ACC112 (cell line): ENCODE measurements around the gene IL1R1.

Experiments
- H2AFZ ChIP-seq: fragments of 200-600 bp; sonication (generic); one replicate; pipeline ENCODE4 v1.6.0; 2017; ENCODE audit warnings: antibody characterized with exemption, low read length; ENCODE audit not compliant: unreplicated experiment
- H3K27ac ChIP-seq: fragments of 200-600 bp; sonication (generic); 2 replicates; pipeline ENCODE4 v1.5.1; 2014; ENCODE audit warnings: low read depth, mild to moderate bottlenecking, antibody characterized with exemption, low read length, moderate library complexity
- H3K27me3 ChIP-seq: fragments of 200-600 bp; sonication (generic); 2 replicates; pipeline ENCODE4 v1.6.1; 2014; ENCODE audit warnings: mild to moderate bottlenecking, antibody characterized with exemption, low read length, moderate library complexity, mixed read lengths; ENCODE audit not compliant: insufficient read depth
- H3K36me3 ChIP-seq: fragments of 200-600 bp; sonication (generic); 2 replicates; pipeline ENCODE4 v1.6.1; 2016; ENCODE audit warnings: mild to moderate bottlenecking, antibody characterized with exemption, low read length, moderate library complexity, mixed read lengths; ENCODE audit not compliant: insufficient read depth
- H3K4me1 ChIP-seq: fragments of 200-600 bp; sonication (generic); one replicate; pipeline ENCODE4 v1.6.1; 2016; ENCODE audit warnings: low read length, mixed read lengths; ENCODE audit not compliant: insufficient read depth, unreplicated experiment, control insufficient read depth
- H3K4me3 ChIP-seq: fragments of 200-600 bp; sonication (generic); 2 replicates; pipeline ENCODE4 v1.5.1; 2014; ENCODE audit warnings: mild to moderate bottlenecking, low read depth, low read length
- H3K79me2 ChIP-seq: fragments of 200-600 bp; sonication (generic); one replicate; pipeline ENCODE4 v1.6.0; 2016; ENCODE audit warnings: low read length; ENCODE audit not compliant: control insufficient read depth, unreplicated experiment, insufficient read depth

Gene IL1R1

DNA sequence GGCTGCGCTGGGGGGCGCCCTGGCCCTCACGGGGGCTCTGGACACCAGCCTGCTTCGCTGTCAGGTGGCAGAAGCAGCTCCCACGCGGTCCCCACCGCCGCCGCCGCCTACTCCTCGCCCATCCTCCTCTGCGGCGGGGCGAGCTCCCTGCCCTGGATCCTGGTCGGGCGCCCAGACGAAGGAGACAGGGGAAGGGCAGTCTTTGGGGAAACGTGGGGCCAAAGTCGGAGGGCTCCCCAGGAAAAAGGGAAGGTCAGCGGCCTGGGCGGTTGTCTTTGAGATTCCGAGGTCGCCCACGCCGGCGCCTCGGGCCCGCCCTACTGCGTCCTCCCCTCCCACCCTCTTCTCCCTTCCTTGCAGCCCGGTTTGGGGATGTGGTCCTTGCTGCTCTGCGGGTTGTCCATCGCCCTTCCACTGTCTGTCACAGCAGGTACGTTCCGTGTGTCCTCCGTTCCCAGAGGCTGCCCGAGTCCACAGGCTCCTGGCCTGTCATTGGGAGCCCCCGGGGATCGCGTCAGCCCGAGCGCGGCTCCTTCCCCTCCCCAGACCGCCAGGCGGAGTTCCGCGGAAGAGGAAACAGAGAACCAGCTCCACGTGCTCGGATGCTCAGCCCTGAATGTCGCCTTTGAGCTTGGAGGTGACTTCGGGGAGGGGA lies 45.1 kb downstream of the IL1R1 start:
- Histone ChIP-seq H3K4me1 (peaks cover 55% of the 10 kb centered on the region), H3K36me3 (0 out of 2 replicates have a peak, but pooled peaks cover 6% of the 10 kb centered on the region), H3K79me2 (peaks cover 12% of the 10 kb centered on the region), H3K27me3 (no peaks in the 10 kb centered on the region), H3K27ac (peak overlapping the region; percentile 81), H3K4me3 (peak overlapping the region; percentile 90), H2AFZ (peak overlapping the region; percentile 53)

- Histone ChIP-seq H3K4me3 (no peak overlapping the region), H3K79me2 (peaks cover 27% of the 10 kb centered on the region), H3K27me3 (no peaks in the 10 kb centered on the region), H3K4me1 (peaks cover 49% of the 10 kb centered on the region), H3K27ac (no peak overlapping the region), H2AFZ (no peak overlapping the region), H3K36me3 (peaks cover 6% of the 10 kb centered on the region; the same call in 1 of the 2 replicates)
Observed at GRCh38 chr2:102190430-102191107, 48.0 kb downstream of the IL1R1 start.

- Histone ChIP-seq H3K4me1 (peaks cover 40% of the 10 kb centered on the region), H3K4me3 (no peak overlapping the region), H3K27ac (peak overlapping the region; percentile 25), H3K27me3 (no peaks in the 10 kb centered on the region), H3K36me3 (peaks cover 11% of the 10 kb centered on the region), H3K79me2 (peaks cover 27% of the 10 kb centered on the region), H2AFZ (no peak overlapping the region)
Observed at GRCh38 chr2:102191501-102191900, 49.0 kb downstream of the IL1R1 start.

- peaks cover 27% of the 10 kb centered on the region for H3K79me2 ChIP-seq
- H3K27ac ChIP-seq: peak overlapping the region; percentile 65
- H3K36me3 ChIP-seq: peaks cover 22% of the 10 kb centered on the region
- no peaks in the 10 kb centered on the region for H3K27me3 ChIP-seq
- H3K4me1 ChIP-seq: peaks cover 34% of the 10 kb centered on the region
- H2AFZ ChIP-seq: no peak overlapping the region
- H3K4me3 ChIP-seq: no peak overlapping the region
Observed at GRCh38 chr2:102193074-102193473, 50.5 kb downstream of the IL1R1 start.

DNA sequence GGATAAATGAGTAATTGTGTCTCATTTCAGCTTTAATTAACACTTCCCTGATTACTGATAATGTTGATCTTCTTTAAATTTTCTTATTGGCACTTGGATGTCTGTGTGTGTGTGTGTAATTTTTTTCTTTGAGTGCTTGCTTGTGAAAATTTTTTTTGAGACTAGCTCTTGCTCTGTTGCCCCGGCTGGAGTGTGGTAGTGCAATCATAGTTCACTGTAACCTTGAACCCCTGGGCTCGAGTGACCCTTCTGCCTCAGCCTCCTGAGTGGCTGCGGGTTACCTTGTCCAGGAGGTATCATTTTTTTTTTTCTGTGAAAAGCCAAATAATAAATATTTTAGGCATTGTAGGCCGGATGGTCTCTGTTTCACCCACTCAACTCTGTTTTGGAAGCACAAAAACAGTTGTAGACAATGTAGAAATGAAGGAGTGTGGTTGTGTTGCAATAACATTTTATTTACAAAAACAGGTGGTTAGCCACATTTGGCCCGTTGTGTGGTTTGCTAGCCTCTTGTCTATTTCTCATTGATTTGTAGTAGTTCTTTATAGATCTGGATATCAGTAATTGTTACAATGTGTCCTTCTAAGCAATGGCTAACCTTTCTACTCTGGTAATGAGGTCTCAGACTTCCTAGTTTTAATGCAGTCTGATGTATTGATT lies 52.2 kb downstream of the IL1R1 start:
- H3K27ac ChIP-seq: no peak overlapping the region
- H3K4me3 ChIP-seq: no peak overlapping the region
- peaks cover 22% of the 10 kb centered on the region for H3K36me3 ChIP-seq
- no peak overlapping the region for H2AFZ ChIP-seq
- H3K4me1 ChIP-seq: peaks cover 26% of the 10 kb centered on the region
- H3K79me2 ChIP-seq: peaks cover 20% of the 10 kb centered on the region
- H3K27me3 ChIP-seq: no peaks in the 10 kb centered on the region

DNA sequence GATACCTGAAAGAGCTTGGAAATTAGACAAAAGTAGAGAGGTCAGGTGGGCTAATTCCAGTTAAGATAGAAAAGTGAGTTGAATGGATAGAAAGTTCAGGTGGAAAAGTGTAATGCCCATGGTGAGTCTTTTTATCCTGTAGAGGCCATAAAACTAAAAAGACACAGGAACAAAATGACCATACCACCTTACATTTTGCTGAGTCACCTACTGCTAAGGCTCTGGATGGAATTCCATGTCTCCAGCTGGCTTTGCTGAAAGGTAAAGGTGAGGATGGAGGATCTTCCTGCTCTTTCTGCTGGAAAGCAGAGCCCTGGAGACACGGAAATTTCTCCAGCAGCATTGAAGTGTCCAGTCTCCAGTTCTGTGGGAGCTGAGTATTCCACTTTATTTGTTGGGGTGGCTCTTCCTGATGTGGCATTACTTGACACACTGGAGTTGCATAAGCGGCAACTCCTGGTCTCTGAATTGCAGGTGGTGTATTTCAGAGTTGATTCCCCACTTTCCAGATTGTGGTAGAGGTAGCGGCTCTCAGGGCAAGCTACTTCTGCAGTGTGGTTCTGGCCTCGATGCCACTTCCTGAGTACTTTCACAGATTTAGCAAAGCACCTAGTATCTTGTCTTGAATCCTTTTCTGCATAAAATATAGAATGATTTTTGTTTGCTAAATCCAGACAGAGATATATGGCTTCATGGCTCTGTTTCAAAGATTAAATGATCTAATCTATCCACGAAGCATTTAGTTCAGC lies 55.0 kb downstream of the IL1R1 start:
- Histone ChIP-seq H3K4me3 (no peak overlapping the region), H3K36me3 (peaks cover 36% of the 10 kb centered on the region), H3K27ac (no peak overlapping the region), H3K27me3 (no peaks in the 10 kb centered on the region), H3K79me2 (peaks cover 14% of the 10 kb centered on the region), H3K4me1 (peaks cover 14% of the 10 kb centered on the region), H2AFZ (no peak overlapping the region)

DNA sequence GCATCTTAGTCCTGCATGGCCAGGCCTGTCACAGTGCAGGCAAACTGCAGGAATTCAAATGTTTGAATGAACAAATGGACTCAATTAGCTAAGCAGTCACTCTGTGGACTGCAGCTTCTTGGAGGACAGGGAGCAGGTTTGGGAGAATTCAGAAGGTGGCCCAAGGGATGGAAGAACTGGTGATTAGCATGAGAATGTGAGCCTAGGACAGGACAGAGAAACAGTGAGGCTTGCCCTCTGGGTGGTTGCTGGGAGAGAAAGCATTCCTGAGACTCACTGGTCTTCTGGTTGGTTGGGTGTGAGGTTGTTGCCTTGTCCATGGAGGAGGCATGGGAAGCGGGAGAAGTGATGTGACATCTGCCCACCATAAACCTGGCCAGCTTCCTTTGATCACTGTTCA lies 58.0 kb downstream of the IL1R1 start:
- Histone ChIP-seq H3K79me2 (no peaks in the 10 kb centered on the region), H3K27ac (no peak overlapping the region), H2AFZ (no peak overlapping the region), H3K27me3 (no peaks in the 10 kb centered on the region), H3K4me3 (no peak overlapping the region), H3K36me3 (peaks cover 64% of the 10 kb centered on the region), H3K4me1 (no peaks in the 10 kb centered on the region)

DNA sequence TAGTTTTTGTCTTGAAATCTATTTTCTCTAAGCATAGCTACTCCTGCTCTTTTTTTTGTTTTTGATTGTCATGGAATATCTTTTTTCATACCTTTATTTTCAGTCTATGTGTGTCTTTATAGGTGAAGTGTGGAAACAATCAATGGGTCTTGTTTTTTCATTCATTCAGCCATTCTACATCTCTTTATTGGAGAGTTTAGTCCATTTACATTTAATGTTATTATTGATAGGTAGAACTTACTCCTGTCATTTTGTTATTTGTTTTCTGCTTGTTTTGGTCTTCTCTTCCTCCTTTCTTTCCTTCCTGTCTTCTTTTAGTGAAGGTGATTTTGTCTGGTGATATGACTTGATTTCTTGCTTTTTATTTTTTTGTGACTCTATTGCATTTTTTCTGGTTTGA lies 62.1 kb downstream of the IL1R1 start:
- no peak overlapping the region for H3K4me3 ChIP-seq
- no peak overlapping the region for H2AFZ ChIP-seq
- no peaks in the 10 kb centered on the region for H3K27me3 ChIP-seq
- peaks cover 76% of the 10 kb centered on the region for H3K36me3 ChIP-seq
- H3K79me2 ChIP-seq: no peaks in the 10 kb centered on the region
- H3K27ac ChIP-seq: no peak overlapping the region
- no peaks in the 10 kb centered on the region for H3K4me1 ChIP-seq

DNA sequence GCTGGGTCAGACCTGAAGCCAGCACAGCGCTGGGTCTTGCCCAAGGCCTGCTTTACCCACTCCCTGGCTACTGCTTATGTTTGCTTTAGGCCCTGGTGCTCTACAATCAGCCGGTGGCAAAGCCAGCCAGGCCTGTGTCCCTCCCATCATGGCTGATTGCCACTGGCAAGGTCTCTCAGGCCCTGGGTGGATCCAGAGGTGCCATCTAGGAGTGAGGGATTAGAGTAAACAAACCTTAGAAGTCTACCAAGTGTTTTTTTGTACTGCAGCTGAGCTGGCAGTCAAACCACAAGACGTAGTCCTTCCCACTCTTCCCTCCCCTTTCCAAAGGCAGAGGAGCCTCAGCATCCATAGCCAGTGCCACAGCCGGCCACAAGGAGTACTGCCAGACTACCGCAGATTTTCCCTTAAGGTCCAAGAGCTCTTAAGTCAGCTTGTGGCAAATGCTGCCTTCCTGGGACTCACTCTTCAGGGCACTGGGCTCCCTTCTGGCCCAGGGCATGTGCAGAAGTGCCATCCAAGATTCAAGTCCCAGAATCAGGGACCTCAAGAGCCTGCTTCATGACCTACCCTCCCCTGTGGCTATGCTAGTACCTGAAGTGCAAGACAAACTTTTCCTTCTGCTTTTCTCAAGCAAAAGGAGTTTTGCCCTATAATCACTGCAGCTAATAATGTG lies 64.3 kb downstream of the IL1R1 start:
- H3K79me2 ChIP-seq: no peaks in the 10 kb centered on the region
- no peaks in the 10 kb centered on the region for H3K27me3 ChIP-seq
- H3K4me1 ChIP-seq: no peaks in the 10 kb centered on the region
- peaks cover 61% of the 10 kb centered on the region for H3K36me3 ChIP-seq
- H2AFZ ChIP-seq: no peak overlapping the region
- H3K27ac ChIP-seq: no peak overlapping the region
- H3K4me3 ChIP-seq: no peak overlapping the region

DNA sequence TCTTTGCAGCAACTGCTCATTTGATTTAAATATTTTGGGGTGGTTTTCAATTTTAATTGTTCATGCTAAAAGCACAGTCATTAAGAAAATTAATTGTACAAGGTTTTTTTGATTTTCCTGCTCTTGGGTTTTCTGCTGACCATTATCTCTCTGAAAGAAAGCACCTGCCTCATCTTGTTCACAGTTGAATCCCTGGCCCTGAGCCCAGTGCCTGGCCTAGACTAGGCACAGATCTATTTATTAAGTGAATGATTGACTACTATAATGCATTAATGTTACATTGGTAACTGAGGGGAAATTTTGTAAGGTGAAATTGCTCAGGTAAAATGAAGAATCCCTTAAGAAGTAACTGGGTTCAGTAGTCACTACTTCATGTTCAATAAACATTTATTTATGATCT lies 66.2 kb downstream of the IL1R1 start:
- Histone ChIP-seq H3K4me1 (no peaks in the 10 kb centered on the region), H3K4me3 (no peak overlapping the region), H3K27ac (no peak overlapping the region), H3K79me2 (no peaks in the 10 kb centered on the region), H3K36me3 (peaks cover 55% of the 10 kb centered on the region), H3K27me3 (no peaks in the 10 kb centered on the region), H2AFZ (no peak overlapping the region)
